ENCODE data around the gene CARF. TPM values are rescaled to one million over a fixed set of nuclear protein-coding genes. Genes with fewer than 3 reads are reported as not detected.

The CARF gene
- total and polyA plus RNA-seq, 2 donors (not counting 3 experiments of a cell fraction or from before 2014, with no cell fraction given), result 1.0 to 3.7 TPM

- POLR2A ChIA-PET, result no interaction called here
These were observed 20.5 kb downstream of the CARF start for GRCh38 chr2:202932425-202933138.

More at GRCh38 chr2:202932425-202933138, 20.5 kb downstream of the CARF start:
- H3K9me1 ChIP-seq (replicated peaks; ENCODE audit: control insufficient read depth, extremely low read depth, insufficient read depth, low read length), result no peaks in the 10 kb centered on the region
- H3K9me3 ChIP-seq (replicated peaks; ENCODE audit: control insufficient read depth, insufficient read depth, low read length), result no peaks in the 10 kb centered on the region
- no peak for DNase-seq (ENCODE audit: low read depth, low spot score)
- H3K27ac ChIP-seq (ENCODE audit: insufficient read depth, low read depth, low read length), result no peak overlapping the region
- H3K79me2 ChIP-seq (ENCODE audit: control insufficient read depth, insufficient read depth, low read length), result no peaks in the 10 kb centered on the region
- no peak for FAIRE-seq
- H3K4me3 ChIP-seq (replicated peaks in 1 of 3; ENCODE audit: insufficient read depth in 1 of 3, low read depth in 1 of 3, low read length in 3 of 3), result no peak overlapping the region
- no peak overlapping the region for H3K9ac ChIP-seq (replicated peaks; ENCODE audit: extremely low read depth, insufficient read depth, low read length)
- no peak overlapping the region for H3K4me2 ChIP-seq (ENCODE audit: insufficient read depth, low read length)
- intact Hi-C loops (cut with micrococcal nuclease), result no loop called here
- H4K20me1 ChIP-seq (replicated peaks; ENCODE audit: control insufficient read depth, extremely low read depth, insufficient read depth, low read length), result no peaks in the 10 kb centered on the region
- no peaks in the 10 kb centered on the region for H3K36me3 ChIP-seq (ENCODE audit: control insufficient read depth in 2 of 2, extremely low read depth in 1 of 2, insufficient read depth in 2 of 2, low read length in 2 of 2)
- dilution Hi-C loops (cut with MboI; ENCODE audit: extremely low pct_ligation_motif_present, low sequenced_read_pairs), result no loop called here
- no peaks in the 10 kb centered on the region for H3K4me1 ChIP-seq (ENCODE audit: control insufficient read depth, extremely low read depth, insufficient read depth, low read length)
- no peaks in the 10 kb centered on the region for H3K27me3 ChIP-seq (ENCODE audit: control insufficient read depth in 2 of 2, insufficient read depth in 2 of 2, low read length in 2 of 2)
- CTCF ChIA-PET, result interaction anchor here (1.8 kb wide), 1 partner anchor 14 kb away, joined by 6 read pairs; no protein-coding TSS in a partner anchor
- TF ChIP-seq POLR2A (IDR thresholded peaks at IDR 0.05; ENCODE audit: low read depth, low read length), result no peak
- no peak for TF ChIP-seq POLR2AphosphoS5 (IDR thresholded peaks at IDR 0.05; ENCODE audit: insufficient read depth, low read depth, low read length)
- TF ChIP-seq EZH2 (IDR thresholded peaks at IDR 0.05; ENCODE audit: borderline replicate concordance, low read depth, low read length, severe bottlenecking), result no peak
- no peak for TF ChIP-seq GATA2 (IDR thresholded peaks at IDR 0.05; ENCODE audit: insufficient read depth, insufficient read length, low read depth, low read length)
- no peak for TF ChIP-seq FOS (IDR thresholded peaks at IDR 0.05; ENCODE audit: borderline replicate concordance, insufficient read depth, low read length)
- TF ChIP-seq JUN (IDR thresholded peaks at IDR 0.05; ENCODE audit: borderline replicate concordance, insufficient read depth, insufficient read length, low read depth), result no peak
- no peak for TF ChIP-seq CTCF (IDR thresholded peaks at IDR 0.05; ENCODE audit: extremely low read depth in 1 of 2, insufficient read depth in 1 of 2, low read depth in 1 of 2, low read length in 2 of 2)
- TF ChIP-seq MAX (IDR thresholded peaks at IDR 0.05; ENCODE audit: insufficient read depth, insufficient read length), result no peak
- TF ChIP-seq MYC (IDR thresholded peaks at IDR 0.05; ENCODE audit: low read depth, low read length), result no peak
- H2AFZ ChIP-seq (ENCODE audit: low read depth, low read length), result no peak overlapping the region
- no TSS peak for BruUV-seq (replicated peaks)

All from endothelial cell of umbilical vein (primary cell).